GM08714 (cell line): ENCODE results near the gene SF3B2.
"Not testable (repeated sequence)": the region's sequence is repeated elsewhere in the genome, so short reads cannot be mapped to it uniquely, and the experiment has no call there.

Source experiments
- H3K4me3 ChIP-seq: fragments of 200-500 bp; sonication (Bioruptor generic); 2 replicates; pipeline ENCODE4 v1.5.1; 2014; ENCODE audit warnings: mild to moderate bottlenecking, low read length, inconsistent platforms
- ZNF274 ChIP-seq: IDR thresholded peaks from 2 replicates; pipeline ENCODE4 v1.6.1; 2012; ENCODE audit warnings: mild to moderate bottlenecking, low read depth, low read length

SF3B2 gene

GRCh38 chr11:66070604-66071380 lies 18.6 kb downstream of the SF3B2 start:
- H3K4me3 ChIP-seq: peak overlapping the region; percentile 96

DNA sequence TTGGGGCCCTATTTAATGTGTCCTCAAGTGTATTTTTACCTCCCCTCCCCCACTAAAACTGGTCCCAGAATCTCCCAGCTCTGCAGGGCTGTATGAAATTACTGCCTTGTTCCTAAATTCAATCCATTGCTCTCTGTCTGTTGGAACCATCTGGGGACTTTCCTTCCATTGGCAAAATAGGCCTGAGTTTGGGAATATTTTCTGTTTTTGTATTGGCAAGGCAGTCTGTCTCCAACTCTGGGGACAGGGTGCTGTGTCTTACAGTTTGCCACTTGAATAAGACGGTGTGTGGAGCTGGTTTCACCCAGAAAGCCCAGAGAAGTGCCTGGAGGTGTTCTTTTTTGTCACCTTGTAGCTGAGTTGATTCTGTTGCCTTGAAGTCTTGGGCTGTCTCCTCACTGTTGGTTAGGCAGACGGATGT lies 19.2 kb downstream of the SF3B2 start:
- peak overlapping the region; percentile 96 for H3K4me3 ChIP-seq
- no peak for TF ChIP-seq ZNF274

More at GRCh38 chr11:66070604-66071380, 18.6 kb downstream of the SF3B2 start:
- TF ChIP-seq ZNF274: no peak

- H3K4me3 ChIP-seq: peak overlapping the region; percentile 96; the same call in 1 of the 2 replicates
- no peak for TF ChIP-seq ZNF274
Measured at GRCh38 chr11:66072081-66072480, 19.9 kb downstream of the SF3B2 start.

DNA sequence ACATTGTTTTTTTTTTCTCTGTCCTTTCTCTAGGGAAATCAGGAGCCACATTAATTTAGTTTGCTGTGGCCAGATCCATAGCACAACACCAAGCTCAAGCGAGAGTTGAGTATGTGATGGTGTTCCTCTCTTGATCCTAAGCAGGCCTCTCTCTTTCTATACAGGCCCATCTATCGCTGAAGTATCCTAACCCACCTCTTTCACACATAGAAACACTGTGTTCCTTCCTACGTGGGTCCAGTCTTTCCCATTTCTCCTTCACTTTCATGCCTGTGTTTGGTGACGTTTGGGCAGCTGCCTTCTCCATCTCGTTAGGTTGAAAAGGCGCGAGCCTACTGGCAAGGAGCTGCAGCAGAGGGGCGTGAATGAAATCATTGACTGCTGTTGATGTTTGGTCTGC lies 20.4 kb downstream of the SF3B2 start:
- no peak overlapping the region for H3K4me3 ChIP-seq
- no peak for TF ChIP-seq ZNF274

DNA sequence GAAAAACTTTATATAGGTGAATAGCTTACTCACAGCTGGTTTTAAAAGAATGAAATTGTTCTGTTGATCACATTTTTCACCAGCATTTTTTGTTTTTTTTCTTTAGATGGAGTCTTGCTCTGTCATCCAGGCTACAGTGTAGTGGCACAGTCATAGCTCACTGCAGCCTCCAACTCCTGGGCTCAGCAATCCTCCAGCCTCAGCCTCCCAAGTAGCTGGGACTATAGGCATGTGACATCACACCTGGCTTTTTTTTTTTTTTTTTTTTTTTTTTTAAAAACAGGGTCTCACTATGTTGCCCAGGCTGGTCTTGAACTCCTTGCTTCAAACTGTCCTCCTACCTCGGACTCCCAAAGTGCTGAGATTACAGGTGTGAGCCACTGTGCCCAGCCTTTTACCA lies 21.5 kb downstream of the SF3B2 start:
- no peak overlapping the region for H3K4me3 ChIP-seq
- TF ChIP-seq ZNF274: no peak

- no peak for TF ChIP-seq ZNF274
- H3K4me3 ChIP-seq: no peak overlapping the region
Measured at GRCh38 chr11:66075273-66075672, 23.1 kb downstream of the SF3B2 start.

DNA sequence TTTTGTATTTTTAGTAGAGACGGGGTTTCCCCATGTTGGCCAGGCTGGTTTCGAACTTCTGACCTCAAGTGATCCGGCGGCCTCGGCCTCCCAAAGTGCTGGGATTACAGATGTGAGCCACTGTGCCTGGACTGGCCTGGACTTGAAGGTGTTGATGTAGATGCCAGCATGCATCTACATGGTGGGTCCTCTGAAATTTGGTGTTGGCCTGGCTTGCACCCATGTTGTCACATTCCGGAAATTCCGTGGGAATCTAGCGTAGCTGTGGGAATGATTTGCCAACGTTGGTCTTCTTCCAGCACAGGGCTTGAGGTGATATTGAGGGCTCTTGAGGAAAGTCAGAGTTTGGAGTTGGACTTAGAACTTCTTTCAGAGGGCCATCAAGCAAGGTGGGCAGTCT lies 24.4 kb downstream of the SF3B2 start:
- TF ChIP-seq ZNF274: no peak

DNA sequence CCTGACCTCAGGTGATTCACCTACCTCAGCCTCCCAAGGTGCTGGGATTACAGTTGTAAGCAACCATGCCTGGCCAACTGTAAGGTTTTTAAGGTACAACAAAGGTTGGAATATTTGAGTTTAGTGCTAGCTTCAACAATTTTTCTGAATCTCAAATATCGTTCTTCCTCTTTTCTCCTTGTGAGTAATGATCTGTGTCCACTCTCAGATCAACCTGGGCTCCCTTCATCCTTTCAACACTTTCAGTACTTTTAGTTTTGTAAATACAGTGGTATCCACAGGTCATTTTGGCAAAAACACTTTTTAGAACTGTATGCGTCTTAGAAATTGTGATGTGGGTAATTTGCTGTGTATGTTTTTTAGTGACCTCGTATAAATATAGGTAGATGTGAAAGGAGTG lies 25.8 kb downstream of the SF3B2 start:
- TF ChIP-seq ZNF274: no peak
- no peak overlapping the region for H3K4me3 ChIP-seq

More for the DNA sequence above, 24.4 kb downstream of the SF3B2 start:
- no peak overlapping the region for H3K4me3 ChIP-seq

GRCh38 chr11:66078949-66079348 lies 26.8 kb downstream of the SF3B2 start:
- H3K4me3 ChIP-seq: not testable (repeated sequence)

GRCh38 chr11:66080055-66080817 lies 28.1 kb downstream of the SF3B2 start:
- TF ChIP-seq ZNF274: no peak
- H3K4me3 ChIP-seq: no peak overlapping the region

GRCh38 chr11:66081505-66081904 lies 29.3 kb downstream of the SF3B2 start:
- H3K4me3 ChIP-seq: peak overlapping the region; percentile 20; the same call in 1 of the 2 replicates
- TF ChIP-seq ZNF274: no peak

DNA sequence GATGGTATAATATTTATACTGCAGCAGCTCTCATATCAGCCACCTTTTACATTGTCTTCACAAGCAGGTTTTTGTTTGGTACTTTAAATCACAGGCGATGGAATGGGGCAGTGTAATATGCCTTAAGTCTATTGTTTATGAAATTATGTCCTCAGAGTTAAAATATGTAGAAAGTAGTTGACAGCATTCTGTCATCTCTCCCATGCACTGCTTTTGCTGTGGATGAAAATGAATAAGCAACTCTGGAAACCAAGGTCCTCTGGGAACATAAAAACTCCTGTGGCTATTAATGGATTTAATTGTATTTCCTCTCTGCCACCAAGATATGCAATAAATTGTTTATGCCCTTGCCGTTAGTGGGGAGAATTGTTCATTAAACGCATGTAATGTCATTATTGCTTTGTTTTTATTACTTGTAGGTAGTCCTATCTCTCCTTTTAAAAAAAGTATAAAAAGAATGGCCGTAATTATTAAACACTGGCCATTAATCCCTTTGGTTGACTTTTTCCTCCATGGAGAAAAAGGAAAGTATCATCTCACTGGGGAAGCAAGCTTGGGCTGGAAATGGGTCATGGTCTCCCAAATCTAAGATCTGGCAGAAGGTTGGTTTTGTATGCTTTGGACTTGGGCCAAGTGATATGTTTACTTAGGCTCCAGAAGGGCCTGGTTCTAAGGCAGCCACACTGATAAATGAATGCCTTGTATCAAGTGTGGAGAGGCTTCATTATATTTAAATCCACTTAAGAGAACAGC lies 31.0 kb downstream of the SF3B2 start:
- TF ChIP-seq ZNF274: no peak
- no peak overlapping the region for H3K4me3 ChIP-seq

GRCh38 chr11:66083767-66084166 lies 31.6 kb downstream of the SF3B2 start:
- no peak for TF ChIP-seq ZNF274
- H3K4me3 ChIP-seq: no peak overlapping the region

GRCh38 chr11:66084821-66085475 lies 32.8 kb downstream of the SF3B2 start:
- no peak overlapping the region for H3K4me3 ChIP-seq
- TF ChIP-seq ZNF274: no peak
